Liver (tissue), 3 donors: ENCODE measurements around the gene HHAT.

Experiments used
- FOXA2 ChIP-seq: IDR thresholded peaks from 2 replicates; pipeline ENCODE4 v1.6.1; 2016; ENCODE audit warnings: antibody characterized with exemption
- JUND ChIP-seq, 2 donors: IDR thresholded peaks; 2 replicates each; pipeline ENCODE4 v1.6.1; 2016; ENCODE audit warnings: antibody characterized with exemption in 2 of 2
- MAX ChIP-seq: IDR thresholded peaks from 2 replicates; pipeline ENCODE4 v1.6.1; 2016; ENCODE audit warnings: antibody characterized with exemption
- RAD21 ChIP-seq, 2 donors: IDR thresholded peaks; 2 replicates each; pipeline ENCODE4 v1.6.1; 2016; ENCODE audit warnings: antibody characterized with exemption in 2 of 2, mild to moderate bottlenecking in 2 of 2
- SP1 ChIP-seq: IDR thresholded peaks from 2 replicates; pipeline ENCODE4 v1.6.1; 2018; ENCODE audit warnings: antibody characterized with exemption, mild to moderate bottlenecking
- TAF1 ChIP-seq: conservative IDR thresholded peaks from 2 replicates; pipeline ENCODE4 v1.6.1; 2016; ENCODE audit warnings: antibody characterized with exemption, mild to moderate bottlenecking
- TF ChIP-seq, protein P1 (sequence below): fragments of 150-350 bp; IDR thresholded peaks from 2 replicates; pipeline ENCODE4 v1.5.1; 2017; ENCODE audit warnings: improper control_type of control experiment, low read depth, low read length; ENCODE audit not compliant: missing input control
- TF ChIP-seq, protein P2 (sequence below): IDR thresholded peaks from 2 replicates; pipeline ENCODE4 v1.6.1; 2016; ENCODE audit warnings: antibody characterized with exemption, mild to moderate bottlenecking
- donor health status: healthy.
- donor health status: healthy.

GRCh38 chr1:210405316-210405715 lies 76.6 kb downstream of the HHAT start:
- TF ChIP-seq, protein P1, sequence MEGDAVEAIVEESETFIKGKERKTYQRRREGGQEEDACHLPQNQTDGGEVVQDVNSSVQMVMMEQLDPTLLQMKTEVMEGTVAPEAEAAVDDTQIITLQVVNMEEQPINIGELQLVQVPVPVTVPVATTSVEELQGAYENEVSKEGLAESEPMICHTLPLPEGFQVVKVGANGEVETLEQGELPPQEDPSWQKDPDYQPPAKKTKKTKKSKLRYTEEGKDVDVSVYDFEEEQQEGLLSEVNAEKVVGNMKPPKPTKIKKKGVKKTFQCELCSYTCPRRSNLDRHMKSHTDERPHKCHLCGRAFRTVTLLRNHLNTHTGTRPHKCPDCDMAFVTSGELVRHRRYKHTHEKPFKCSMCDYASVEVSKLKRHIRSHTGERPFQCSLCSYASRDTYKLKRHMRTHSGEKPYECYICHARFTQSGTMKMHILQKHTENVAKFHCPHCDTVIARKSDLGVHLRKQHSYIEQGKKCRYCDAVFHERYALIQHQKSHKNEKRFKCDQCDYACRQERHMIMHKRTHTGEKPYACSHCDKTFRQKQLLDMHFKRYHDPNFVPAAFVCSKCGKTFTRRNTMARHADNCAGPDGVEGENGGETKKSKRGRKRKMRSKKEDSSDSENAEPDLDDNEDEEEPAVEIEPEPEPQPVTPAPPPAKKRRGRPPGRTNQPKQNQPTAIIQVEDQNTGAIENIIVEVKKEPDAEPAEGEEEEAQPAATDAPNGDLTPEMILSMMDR: no peak
- TF ChIP-seq, protein P2, sequence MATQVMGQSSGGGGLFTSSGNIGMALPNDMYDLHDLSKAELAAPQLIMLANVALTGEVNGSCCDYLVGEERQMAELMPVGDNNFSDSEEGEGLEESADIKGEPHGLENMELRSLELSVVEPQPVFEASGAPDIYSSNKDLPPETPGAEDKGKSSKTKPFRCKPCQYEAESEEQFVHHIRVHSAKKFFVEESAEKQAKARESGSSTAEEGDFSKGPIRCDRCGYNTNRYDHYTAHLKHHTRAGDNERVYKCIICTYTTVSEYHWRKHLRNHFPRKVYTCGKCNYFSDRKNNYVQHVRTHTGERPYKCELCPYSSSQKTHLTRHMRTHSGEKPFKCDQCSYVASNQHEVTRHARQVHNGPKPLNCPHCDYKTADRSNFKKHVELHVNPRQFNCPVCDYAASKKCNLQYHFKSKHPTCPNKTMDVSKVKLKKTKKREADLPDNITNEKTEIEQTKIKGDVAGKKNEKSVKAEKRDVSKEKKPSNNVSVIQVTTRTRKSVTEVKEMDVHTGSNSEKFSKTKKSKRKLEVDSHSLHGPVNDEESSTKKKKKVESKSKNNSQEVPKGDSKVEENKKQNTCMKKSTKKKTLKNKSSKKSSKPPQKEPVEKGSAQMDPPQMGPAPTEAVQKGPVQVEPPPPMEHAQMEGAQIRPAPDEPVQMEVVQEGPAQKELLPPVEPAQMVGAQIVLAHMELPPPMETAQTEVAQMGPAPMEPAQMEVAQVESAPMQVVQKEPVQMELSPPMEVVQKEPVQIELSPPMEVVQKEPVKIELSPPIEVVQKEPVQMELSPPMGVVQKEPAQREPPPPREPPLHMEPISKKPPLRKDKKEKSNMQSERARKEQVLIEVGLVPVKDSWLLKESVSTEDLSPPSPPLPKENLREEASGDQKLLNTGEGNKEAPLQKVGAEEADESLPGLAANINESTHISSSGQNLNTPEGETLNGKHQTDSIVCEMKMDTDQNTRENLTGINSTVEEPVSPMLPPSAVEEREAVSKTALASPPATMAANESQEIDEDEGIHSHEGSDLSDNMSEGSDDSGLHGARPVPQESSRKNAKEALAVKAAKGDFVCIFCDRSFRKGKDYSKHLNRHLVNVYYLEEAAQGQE: no peak
- no peak for TF ChIP-seq JUND (IDR thresholded peaks at IDR 0.05)
- TF ChIP-seq SP1: no peak
- TF ChIP-seq TAF1: no peak
- TF ChIP-seq RAD21 (IDR thresholded peaks at IDR 0.05): no peak
- no peak for TF ChIP-seq MAX
- TF ChIP-seq FOXA2: no peak
